Measurements from ENCODE around the gene C16orf90. TPM values are rescaled to one million over a fixed set of nuclear protein-coding genes. Genes with fewer than 3 reads are reported as not detected.

Gene C16orf90
- total and polyA plus RNA-seq, 2 donors (not counting 1 experiment from before 2014, with no cell fraction given): not detected

GRCh38 chr16:3467182-3467581 lies 28.1 kb downstream of the C16orf90 start:
- H3K27me3 ChIP-seq (replicated peaks in 1 of 4; ENCODE audit: control extremely low read depth in 1 of 4, control insufficient read depth in 3 of 4, insufficient read depth in 4 of 4, low read length in 3 of 4): no peaks in the 10 kb centered on the region
- peaks cover 4 to 6% of the 10 kb centered on the region in 2 donors for H3K4me1 ChIP-seq (ENCODE audit: control insufficient read depth in 2 of 2, insufficient read depth in 2 of 2, low read length in 2 of 2)
- peaks cover 0 to 11% (median 0%) of the 10 kb centered on the region in 3 donors for H3K9me3 ChIP-seq (ENCODE audit: control extremely low read depth in 1 of 3, control insufficient read depth in 2 of 3, insufficient read depth in 1 of 3, low read length in 2 of 3)
- no peaks in the 10 kb centered on the region for H3K9me3 Mint-ChIP-seq (ENCODE audit: insufficient read depth)
- H4K20me1 ChIP-seq (ENCODE audit: control insufficient read depth, insufficient read depth, low read length, poor library complexity, severe bottlenecking): peaks cover 94% of the 10 kb centered on the region
- H3K4me3 ChIP-seq (ENCODE audit: control extremely low read depth in 1 of 5, extremely low read depth in 1 of 5, insufficient read depth in 1 of 5, low read depth in 2 of 5, low read length in 4 of 5): no peak overlapping the region
- ChIA-PET POLR2A (no interaction called here), CTCF (no interaction called here)
- no peak overlapping the region for H3K9ac ChIP-seq (ENCODE audit: low read length)
- WGBS (ENCODE audit: insufficient coverage): 98% methylated on average over 8 of the region's 8 CpGs
- no peak for ATAC-seq (ENCODE audit: low read depth)
- H3K27ac Mint-ChIP-seq: no peak overlapping the region
- no peak overlapping the region for H3K4me2 ChIP-seq (replicated peaks; ENCODE audit: low read depth, low read length, poor library complexity, severe bottlenecking)
- no peak overlapping the region for H3K4me3 Mint-ChIP-seq
- intact Hi-C loops (cut with micrococcal nuclease): no loop called here
- no peaks in the 10 kb centered on the region for H3K27me3 Mint-ChIP-seq
- H3K27ac ChIP-seq (ENCODE audit: low read length in 2 of 2): no peak overlapping the region
- TF ChIP-seq, protein P1, sequence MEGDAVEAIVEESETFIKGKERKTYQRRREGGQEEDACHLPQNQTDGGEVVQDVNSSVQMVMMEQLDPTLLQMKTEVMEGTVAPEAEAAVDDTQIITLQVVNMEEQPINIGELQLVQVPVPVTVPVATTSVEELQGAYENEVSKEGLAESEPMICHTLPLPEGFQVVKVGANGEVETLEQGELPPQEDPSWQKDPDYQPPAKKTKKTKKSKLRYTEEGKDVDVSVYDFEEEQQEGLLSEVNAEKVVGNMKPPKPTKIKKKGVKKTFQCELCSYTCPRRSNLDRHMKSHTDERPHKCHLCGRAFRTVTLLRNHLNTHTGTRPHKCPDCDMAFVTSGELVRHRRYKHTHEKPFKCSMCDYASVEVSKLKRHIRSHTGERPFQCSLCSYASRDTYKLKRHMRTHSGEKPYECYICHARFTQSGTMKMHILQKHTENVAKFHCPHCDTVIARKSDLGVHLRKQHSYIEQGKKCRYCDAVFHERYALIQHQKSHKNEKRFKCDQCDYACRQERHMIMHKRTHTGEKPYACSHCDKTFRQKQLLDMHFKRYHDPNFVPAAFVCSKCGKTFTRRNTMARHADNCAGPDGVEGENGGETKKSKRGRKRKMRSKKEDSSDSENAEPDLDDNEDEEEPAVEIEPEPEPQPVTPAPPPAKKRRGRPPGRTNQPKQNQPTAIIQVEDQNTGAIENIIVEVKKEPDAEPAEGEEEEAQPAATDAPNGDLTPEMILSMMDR (IDR thresholded peaks at IDR 0.05): no peak
- TF ChIP-seq EZH2 (IDR thresholded peaks at IDR 0.05; ENCODE audit: borderline replicate concordance, insufficient read depth, low read depth, low read length, poor library complexity, severe bottlenecking): no peak
- peaks cover 100% of the 10 kb centered on the region for H3K79me2 ChIP-seq (ENCODE audit: control insufficient read depth, insufficient read depth, low read length)
- no peak overlapping the region for H2AFZ ChIP-seq (ENCODE audit: insufficient read depth, low read depth, low read length, poor library complexity, severe bottlenecking)
- no peak for DNase-seq
- peaks cover 40% of the 10 kb centered on the region for H3K4me1 Mint-ChIP-seq
- H3K36me3 ChIP-seq (replicated peaks in 1 of 2; ENCODE audit: control extremely low read depth in 1 of 2, control insufficient read depth in 1 of 2, extremely low read depth in 1 of 2, insufficient read depth in 2 of 2, low read length in 1 of 2): peaks cover 2 to 14% of the 10 kb centered on the region in 2 experiments

DNA sequence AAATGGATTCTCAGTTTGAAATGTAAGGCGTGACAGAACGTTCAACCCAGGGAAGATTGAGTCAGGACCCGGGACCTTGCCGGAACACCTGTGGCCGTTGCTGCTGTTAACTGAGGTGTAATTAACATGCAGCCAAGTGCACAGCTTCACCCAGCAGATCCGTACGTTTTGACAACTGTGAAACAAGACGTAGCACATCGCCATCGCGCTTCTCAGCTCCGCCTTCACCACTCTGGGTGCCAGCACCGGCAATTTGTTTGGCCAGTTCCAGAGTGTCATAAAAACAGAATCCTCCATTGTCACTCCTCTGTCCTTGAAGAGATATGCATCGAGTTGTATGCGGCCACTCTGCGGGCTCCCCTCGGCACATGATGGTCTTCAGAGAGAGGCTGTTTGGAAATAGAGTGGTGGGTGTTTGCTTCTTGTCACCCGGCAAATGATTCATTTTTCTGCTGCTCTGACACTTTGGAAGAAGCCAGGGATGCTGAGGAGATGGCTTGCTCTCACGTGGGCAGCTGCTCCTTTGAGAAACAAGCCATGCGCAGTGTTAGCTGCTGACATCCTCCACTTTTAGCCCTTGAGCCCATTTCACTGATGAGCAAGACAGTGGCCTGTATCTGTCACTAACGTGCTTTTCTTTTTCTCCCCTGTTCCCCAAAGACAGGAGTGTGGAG lies 29.2 kb downstream of the C16orf90 start:
- no peaks in the 10 kb centered on the region for H3K9me3 Mint-ChIP-seq (ENCODE audit: insufficient read depth)
- Histone ChIP-seq H3K9me3 (ENCODE audit: control extremely low read depth in 1 of 3, control insufficient read depth in 2 of 3, insufficient read depth in 1 of 3, low read length in 2 of 3) (no peaks in the 10 kb centered on the region), H3K4me1 (ENCODE audit: control insufficient read depth in 2 of 2, insufficient read depth in 2 of 2, low read length in 2 of 2) (peaks cover 9 to 12% of the 10 kb centered on the region in 2 donors), H3K9ac (ENCODE audit: low read length) (no peak overlapping the region), H3K27ac (ENCODE audit: low read length in 2 of 2) (no peak overlapping the region), H3K36me3 (replicated peaks in 1 of 2; ENCODE audit: control extremely low read depth in 1 of 2, control insufficient read depth in 1 of 2, extremely low read depth in 1 of 2, insufficient read depth in 2 of 2, low read length in 1 of 2) (peaks cover 2 to 10% of the 10 kb centered on the region in 2 experiments), H3K79me2 (ENCODE audit: control insufficient read depth, insufficient read depth, low read length) (peaks cover 100% of the 10 kb centered on the region), H4K20me1 (ENCODE audit: control insufficient read depth, insufficient read depth, low read length, poor library complexity, severe bottlenecking) (peaks cover 92% of the 10 kb centered on the region), H2AFZ (ENCODE audit: insufficient read depth, low read depth, low read length, poor library complexity, severe bottlenecking) (no peak overlapping the region), H3K4me2 (replicated peaks; ENCODE audit: low read depth, low read length, poor library complexity, severe bottlenecking) (no peak overlapping the region), H3K4me3 (ENCODE audit: control extremely low read depth in 1 of 5, extremely low read depth in 1 of 5, insufficient read depth in 1 of 5, low read depth in 2 of 5, low read length in 4 of 5) (no peak overlapping the region), H3K27me3 (replicated peaks in 1 of 4; ENCODE audit: control extremely low read depth in 1 of 4, control insufficient read depth in 3 of 4, insufficient read depth in 4 of 4, low read length in 3 of 4) (no peaks in the 10 kb centered on the region)
- POLR2A ChIA-PET: no interaction called here
- H3K27ac Mint-ChIP-seq: no peak overlapping the region
- ATAC-seq (ENCODE audit: low read depth) (no peak), DNase-seq (no peak)
- H3K4me1 Mint-ChIP-seq: peaks cover 47% of the 10 kb centered on the region
- TF ChIP-seq, protein P1 (IDR thresholded peaks at IDR 0.05): no peak
- TF ChIP-seq EZH2 (IDR thresholded peaks at IDR 0.05; ENCODE audit: borderline replicate concordance, insufficient read depth, low read depth, low read length, poor library complexity, severe bottlenecking): no peak
- WGBS (ENCODE audit: insufficient coverage): 96% methylated on average over 20 of the region's 21 CpGs
- H3K4me3 Mint-ChIP-seq: no peak overlapping the region
- H3K27me3 Mint-ChIP-seq: no peaks in the 10 kb centered on the region
- CTCF ChIA-PET: no interaction called here
- intact Hi-C loops (cut with micrococcal nuclease): no loop called here

All from B cell (primary cell).